Mammary epithelial cell (primary cell): Measurements from ENCODE around the gene PIKFYVE.

Source experiments
- EZH2 ChIP-seq: IDR thresholded peaks from 2 replicates; pipeline ENCODE4 v1.6.1; 2012; ENCODE audit warnings: low read length, inconsistent platforms, borderline replicate concordance
- TF ChIP-seq, protein P1 (sequence below), 2 donors: IDR thresholded peaks in 1 of 2; conservative IDR thresholded peaks in 1 of 2; 2 replicates each; pipeline ENCODE4 v1.5.1; 2011 to 2012; ENCODE audit warnings: inconsistent platforms in 2 of 2, low read length in 2 of 2, mild to moderate bottlenecking in 2 of 2, control low read depth in 1 of 2, low read depth in 1 of 2; ENCODE audit not compliant: insufficient read depth in 1 of 2; ENCODE audit errors: extremely low read depth in 1 of 2

DNA sequence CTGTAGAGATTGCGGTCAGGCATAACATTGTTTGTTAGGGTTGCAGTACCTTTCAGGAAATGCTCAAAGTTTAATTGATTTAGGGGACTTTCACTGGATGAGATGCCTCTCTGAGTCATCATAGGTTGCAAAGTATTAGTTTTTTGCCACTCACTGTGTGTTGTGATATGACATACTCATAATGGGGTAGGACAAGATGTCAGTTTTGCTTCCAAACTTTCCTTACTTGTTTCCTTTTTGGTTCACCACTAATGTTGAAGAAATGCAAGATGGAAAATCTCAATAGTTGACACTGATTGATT lies 105.5 kb downstream of the PIKFYVE start:
- TF ChIP-seq, protein P1, sequence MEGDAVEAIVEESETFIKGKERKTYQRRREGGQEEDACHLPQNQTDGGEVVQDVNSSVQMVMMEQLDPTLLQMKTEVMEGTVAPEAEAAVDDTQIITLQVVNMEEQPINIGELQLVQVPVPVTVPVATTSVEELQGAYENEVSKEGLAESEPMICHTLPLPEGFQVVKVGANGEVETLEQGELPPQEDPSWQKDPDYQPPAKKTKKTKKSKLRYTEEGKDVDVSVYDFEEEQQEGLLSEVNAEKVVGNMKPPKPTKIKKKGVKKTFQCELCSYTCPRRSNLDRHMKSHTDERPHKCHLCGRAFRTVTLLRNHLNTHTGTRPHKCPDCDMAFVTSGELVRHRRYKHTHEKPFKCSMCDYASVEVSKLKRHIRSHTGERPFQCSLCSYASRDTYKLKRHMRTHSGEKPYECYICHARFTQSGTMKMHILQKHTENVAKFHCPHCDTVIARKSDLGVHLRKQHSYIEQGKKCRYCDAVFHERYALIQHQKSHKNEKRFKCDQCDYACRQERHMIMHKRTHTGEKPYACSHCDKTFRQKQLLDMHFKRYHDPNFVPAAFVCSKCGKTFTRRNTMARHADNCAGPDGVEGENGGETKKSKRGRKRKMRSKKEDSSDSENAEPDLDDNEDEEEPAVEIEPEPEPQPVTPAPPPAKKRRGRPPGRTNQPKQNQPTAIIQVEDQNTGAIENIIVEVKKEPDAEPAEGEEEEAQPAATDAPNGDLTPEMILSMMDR (conservative IDR thresholded peaks at IDR 0.05 in 1 of 2, IDR thresholded peaks at IDR 0.05 in 1 of 2; ENCODE audit: extremely low read depth in 1 of 2, insufficient read depth in 1 of 2, low read depth in 1 of 2, low read length in 2 of 2): no peak
- TF ChIP-seq EZH2: no peak
